ENCODE measurements around the gene MTREX.

MTREX gene

GRCh38 chr5:55437452-55437851, 129.7 kb downstream of the MTREX start:
- no peak for DNase-seq

- DNase-seq: no peak
Observed at GRCh38 chr5:55437859-55438206, 130.0 kb downstream of the MTREX start.

- DNase-seq: no peak
Observed at GRCh38 chr5:55438998-55439397, 131.2 kb downstream of the MTREX start.

- no peak for DNase-seq
Observed at GRCh38 chr5:55440188-55440646, 132.4 kb downstream of the MTREX start.

- no peak for DNase-seq
Observed at GRCh38 chr5:55441107-55441771, 133.4 kb downstream of the MTREX start.

- no peak for DNase-seq
Observed at GRCh38 chr5:55441954-55442353, 134.2 kb downstream of the MTREX start.

- DNase-seq: no peak
Observed at GRCh38 chr5:55445791-55446190, 138.0 kb downstream of the MTREX start.

- DNase-seq: no peak
Observed at GRCh38 chr5:55446640-55447351, 139.0 kb downstream of the MTREX start.

- DNase-seq: no peak
Observed at GRCh38 chr5:55450050-55450765, 142.4 kb downstream of the MTREX start.

GRCh38 chr5:55451976-55452375, 144.2 kb downstream of the MTREX start:
- DNase-seq: no peak

- DNase-seq: no peak
Observed at GRCh38 chr5:55453211-55453610, 145.4 kb downstream of the MTREX start.

- DNase-seq: no peak
Observed at GRCh38 chr5:55454282-55454681, 146.5 kb downstream of the MTREX start.

GRCh38 chr5:55456216-55456895, 148.6 kb downstream of the MTREX start:
- no peak for DNase-seq

- DNase-seq: no peak
Observed at GRCh38 chr5:55459572-55459971, 151.8 kb downstream of the MTREX start.

GRCh38 chr5:55463613-55464012, 155.8 kb downstream of the MTREX start:
- DNase-seq: no peak

- DNase-seq: no peak
Observed at GRCh38 chr5:55467862-55468551, 160.2 kb downstream of the MTREX start.

- DNase-seq: no peak
Observed at GRCh38 chr5:55469839-55470238, 162.1 kb downstream of the MTREX start.

- DNase-seq: no peak
Observed at GRCh38 chr5:55470282-55470681, 162.5 kb downstream of the MTREX start.

- no peak for DNase-seq
Observed at GRCh38 chr5:55471468-55471867, 163.7 kb downstream of the MTREX start.

- no peak for DNase-seq
Observed at GRCh38 chr5:55472642-55473041, 164.9 kb downstream of the MTREX start.

Measured in NCI-H1436 treated with DMSO at 0.1 percent for 48 hours (cell line).